Activated B cell treated with CpG ODN at 0.5 μM for 24 hours (primary cell): ENCODE results near the gene CHD6. TPM values are rescaled to one million over a fixed set of nuclear protein-coding genes. Genes with fewer than 3 reads are reported as not detected.

Source experiments
- ATAC-seq: fragments of 200-7000 bp; cut with Tn5 transposase; one replicate; pipeline ENCODE4 v1.10.0; 2021; ENCODE audit warnings: low read depth, mild to moderate bottlenecking, moderate library complexity
- CTCF ChIA-PET: fragments of 350-600 bp; sonication (Branson Sonifier 250); formaldehyde crosslinking; loops from one replicate; lab custom pipeline; 2021; ENCODE audit warnings: antibody characterized with exemption; lab: Charles Lee
- POLR2A ChIA-PET: fragments of 350-600 bp; sonication (Branson Sonifier 250); formaldehyde crosslinking; loops from one replicate; lab custom pipeline; 2021; ENCODE audit warnings: antibody characterized with exemption; lab: Charles Lee
- DNase-seq: peaks from one replicate; pipeline ENCODE4 v3.0.0; 2022
- H3K27ac Mint-ChIP-seq: one replicate; pipeline ENCODE4 v1.8.0; 2020; ENCODE audit warnings: mixed read lengths
- H3K27me3 Mint-ChIP-seq: one replicate; pipeline ENCODE4 v1.8.0; 2021; ENCODE audit warnings: mixed read lengths
- H3K36me3 Mint-ChIP-seq: one replicate; pipeline ENCODE4 v1.8.0; 2021; ENCODE audit warnings: low read depth, mixed read lengths
- H3K4me1 Mint-ChIP-seq: one replicate; pipeline ENCODE4 v1.8.0; 2021; ENCODE audit warnings: mixed read lengths
- H3K4me3 Mint-ChIP-seq: one replicate; pipeline ENCODE4 v1.8.0; 2020; ENCODE audit warnings: mild to moderate bottlenecking, mixed read lengths
- H3K9me3 Mint-ChIP-seq: one replicate; pipeline ENCODE4 v1.8.0; 2020; ENCODE audit warnings: mixed read lengths
- CTCF ChIP-seq: fragments of 200-600 bp; IDR thresholded peaks from one replicate; pipeline ENCODE4 v1.8.0; 2022; ENCODE audit warnings: antibody characterized with exemption, mild to moderate bottlenecking
- intact Hi-C: fragments of 100-400 bp; cut with micrococcal nuclease; formaldehyde crosslinking; loops from one replicate; pipeline ENCODE4 v1.15.1; 2024
- total RNA-seq: library from RNA; stranded (reverse); gene quantifications from 2 replicates; pipeline ENCODE4 v1.2.3, GENCODE V29; 2022

CHD6 gene
- total RNA-seq, 1 donor from 2014 or later: 59.9 TPM

- CTCF ChIA-PET: no interaction called here
- Mint-ChIP-seq H3K4me1 (peaks cover 15% of the 10 kb centered on the region), H3K36me3 (peaks cover 49% of the 10 kb centered on the region), H3K4me3 (no peak overlapping the region), H3K9me3 (peaks cover 35% of the 10 kb centered on the region), H3K27ac (no peak overlapping the region), H3K27me3 (no peaks in the 10 kb centered on the region)
- DNase-seq: no peak
- intact Hi-C loops: no loop called here
- POLR2A ChIA-PET: no interaction called here
- ATAC-seq: no peak
- no peak for TF ChIP-seq CTCF
Observed at GRCh38 chr20:41600926-41601631, 17.1 kb downstream of the CHD6 start.

GRCh38 chr20:41599699-41600104, 18.5 kb downstream of the CHD6 start:
- no peak overlapping the region for H3K27ac Mint-ChIP-seq
- TF ChIP-seq CTCF: no peak
- POLR2A ChIA-PET: no interaction called here
- H3K9me3 Mint-ChIP-seq: peaks cover 45% of the 10 kb centered on the region
- peaks cover 15% of the 10 kb centered on the region for H3K4me1 Mint-ChIP-seq
- no peaks in the 10 kb centered on the region for H3K27me3 Mint-ChIP-seq
- H3K4me3 Mint-ChIP-seq: no peak overlapping the region
- ATAC-seq: no peak
- H3K36me3 Mint-ChIP-seq: peaks cover 53% of the 10 kb centered on the region
- intact Hi-C loops: no loop called here
- CTCF ChIA-PET: no interaction called here
- DNase-seq: no peak

- intact Hi-C loops: no loop called here
- Mint-ChIP-seq H3K27me3 (no peaks in the 10 kb centered on the region), H3K36me3 (peaks cover 58% of the 10 kb centered on the region), H3K9me3 (peaks cover 52% of the 10 kb centered on the region), H3K4me1 (peaks cover 20% of the 10 kb centered on the region), H3K4me3 (no peak overlapping the region), H3K27ac (no peak overlapping the region)
- ChIA-PET CTCF (no interaction called here), POLR2A (no interaction called here)
- no peak for TF ChIP-seq CTCF
- DNase-seq (no peak), ATAC-seq (no peak)
Observed at GRCh38 chr20:41598719-41599118, 19.5 kb downstream of the CHD6 start.

GRCh38 chr20:41594514-41595322, 23.5 kb downstream of the CHD6 start:
- peaks cover 30% of the 10 kb centered on the region for H3K4me1 Mint-ChIP-seq
- DNase-seq: no peak
- H3K4me3 Mint-ChIP-seq: no peak overlapping the region
- no peak overlapping the region for H3K27ac Mint-ChIP-seq
- H3K27me3 Mint-ChIP-seq: no peaks in the 10 kb centered on the region
- ChIA-PET CTCF (no interaction called here), POLR2A (no interaction called here)
- H3K36me3 Mint-ChIP-seq: peaks cover 39% of the 10 kb centered on the region
- no peak for TF ChIP-seq CTCF
- intact Hi-C loops: no loop called here
- no peak for ATAC-seq
- H3K9me3 Mint-ChIP-seq: peaks cover 39% of the 10 kb centered on the region

GRCh38 chr20:41592516-41593216, 25.5 kb downstream of the CHD6 start:
- no peaks in the 10 kb centered on the region for H3K27me3 Mint-ChIP-seq
- no peak overlapping the region for H3K27ac Mint-ChIP-seq
- intact Hi-C loops: no loop called here
- CTCF ChIA-PET: interaction anchor here (0.6 kb wide), 1 partner anchor 23 kb away, joined by 3 read pairs; no protein-coding TSS in a partner anchor
- H3K9me3 Mint-ChIP-seq: peaks cover 31% of the 10 kb centered on the region
- peaks cover 38% of the 10 kb centered on the region for H3K4me1 Mint-ChIP-seq
- no peak for TF ChIP-seq CTCF
- DNase-seq: no peak
- no peak for ATAC-seq
- no peak overlapping the region for H3K4me3 Mint-ChIP-seq
- peaks cover 38% of the 10 kb centered on the region for H3K36me3 Mint-ChIP-seq
- POLR2A ChIA-PET: no interaction called here
